ENCODE results near the gene MORF4L2. TPM values are rescaled to one million over a fixed set of nuclear protein-coding genes. Genes with fewer than 3 reads are reported as not detected.

MORF4L2 gene, protein sequence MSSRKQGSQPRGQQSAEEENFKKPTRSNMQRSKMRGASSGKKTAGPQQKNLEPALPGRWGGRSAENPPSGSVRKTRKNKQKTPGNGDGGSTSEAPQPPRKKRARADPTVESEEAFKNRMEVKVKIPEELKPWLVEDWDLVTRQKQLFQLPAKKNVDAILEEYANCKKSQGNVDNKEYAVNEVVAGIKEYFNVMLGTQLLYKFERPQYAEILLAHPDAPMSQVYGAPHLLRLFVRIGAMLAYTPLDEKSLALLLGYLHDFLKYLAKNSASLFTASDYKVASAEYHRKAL
- total RNA-seq (2014; rRNA removed; shearing (Covaris generic)), result 834 and 916 TPM in 2 replicates

DNA sequence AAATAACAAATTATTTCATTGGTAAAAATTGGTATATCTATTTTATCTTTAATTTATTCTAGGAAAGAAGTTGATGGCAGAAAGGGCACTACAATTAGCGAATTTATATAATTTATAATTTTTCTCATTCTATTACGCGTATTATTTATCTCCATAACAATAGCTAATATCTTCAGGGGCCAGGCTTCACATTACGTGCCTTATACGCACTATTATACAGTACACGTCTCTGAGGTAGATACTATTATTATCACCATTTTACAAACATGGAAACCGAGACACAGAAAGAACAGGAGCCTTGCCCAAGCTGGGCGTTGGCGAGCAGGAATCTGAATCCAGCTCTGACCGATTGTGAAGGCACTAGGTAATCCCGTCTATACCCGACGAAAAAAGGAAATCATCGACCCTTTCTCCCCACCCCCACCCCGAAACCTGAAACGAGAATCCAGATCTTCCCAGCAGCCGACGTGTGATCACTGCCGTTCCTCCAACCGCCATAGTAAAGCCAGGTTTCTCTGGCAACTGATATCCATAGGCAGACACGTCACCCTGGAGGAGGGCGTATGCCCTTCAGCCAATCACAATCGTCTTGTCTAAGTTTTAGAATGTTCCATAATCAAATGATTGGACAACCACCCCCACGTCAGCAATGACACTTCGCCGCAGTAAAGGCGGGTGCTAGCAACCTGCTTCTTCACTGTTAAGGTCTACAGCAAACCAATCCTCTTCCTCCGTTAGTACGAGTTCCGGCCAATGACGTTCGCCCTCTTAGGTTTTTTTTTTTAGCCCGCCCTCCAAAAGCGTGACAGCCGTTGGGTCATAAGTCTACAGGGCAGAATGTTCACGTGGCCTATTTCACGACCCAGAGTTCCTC lies at the start of gene MORF4L2:
TSS of gene MORF4L2 (minus strand) at position 501 of the 874 bp plus-strand sequence. CDS start 9,672 bp downstream, outside the sequence.
- DNase-seq (ENCODE audit: low read depth), result peak; percentile 95

DNA sequence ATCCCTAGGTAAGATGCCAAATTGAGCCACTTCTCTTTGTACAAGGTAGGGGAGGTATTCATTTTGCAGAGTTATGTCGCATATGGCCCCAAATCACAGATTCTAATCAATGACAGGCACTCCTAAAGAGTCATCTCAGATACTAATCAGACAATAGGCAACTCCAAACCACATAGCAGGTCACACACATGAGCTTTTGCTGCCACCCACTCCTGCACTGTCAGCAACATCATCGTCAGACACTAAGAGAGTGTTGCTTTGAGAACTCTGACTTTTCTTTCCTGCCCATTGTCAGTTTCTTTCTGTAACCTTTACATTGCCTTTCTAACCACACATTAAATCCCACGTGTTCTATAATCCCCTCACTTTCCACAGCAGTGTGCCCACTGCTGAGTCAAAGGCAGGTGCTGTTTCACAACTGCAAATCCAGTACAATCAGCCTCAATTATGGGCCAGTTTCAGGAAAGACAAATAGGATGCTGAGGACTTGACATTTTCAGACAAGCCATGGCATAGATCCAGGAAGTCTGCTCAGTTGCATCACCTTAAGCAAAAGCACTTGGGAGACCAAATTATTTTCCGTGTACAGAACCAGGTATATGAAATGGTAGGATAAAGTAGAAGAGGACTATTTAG lies 47.7 kb upstream of the MORF4L2 start:
- no peak for DNase-seq (ENCODE audit: low read depth)

DNA sequence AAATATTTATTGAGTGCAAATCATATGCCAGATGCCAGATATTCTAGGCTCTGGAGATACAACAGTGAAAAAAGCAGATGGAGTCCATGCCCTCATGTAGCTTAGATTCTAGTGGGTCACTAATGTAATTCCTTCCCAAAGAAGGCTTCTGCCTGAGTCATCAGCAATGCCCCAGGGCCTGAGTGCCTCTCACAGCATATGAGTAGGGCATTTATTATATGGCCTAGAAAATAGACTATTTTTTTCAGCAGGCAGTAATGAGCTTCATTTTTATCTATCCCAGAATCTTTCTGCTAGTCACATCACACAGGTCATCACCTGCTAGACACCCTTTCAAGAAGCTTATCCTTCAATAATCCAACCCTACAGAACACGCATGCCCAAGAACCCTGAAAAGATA lies 46.5 kb upstream of the MORF4L2 start:
- no peak for DNase-seq (ENCODE audit: low read depth)

DNA sequence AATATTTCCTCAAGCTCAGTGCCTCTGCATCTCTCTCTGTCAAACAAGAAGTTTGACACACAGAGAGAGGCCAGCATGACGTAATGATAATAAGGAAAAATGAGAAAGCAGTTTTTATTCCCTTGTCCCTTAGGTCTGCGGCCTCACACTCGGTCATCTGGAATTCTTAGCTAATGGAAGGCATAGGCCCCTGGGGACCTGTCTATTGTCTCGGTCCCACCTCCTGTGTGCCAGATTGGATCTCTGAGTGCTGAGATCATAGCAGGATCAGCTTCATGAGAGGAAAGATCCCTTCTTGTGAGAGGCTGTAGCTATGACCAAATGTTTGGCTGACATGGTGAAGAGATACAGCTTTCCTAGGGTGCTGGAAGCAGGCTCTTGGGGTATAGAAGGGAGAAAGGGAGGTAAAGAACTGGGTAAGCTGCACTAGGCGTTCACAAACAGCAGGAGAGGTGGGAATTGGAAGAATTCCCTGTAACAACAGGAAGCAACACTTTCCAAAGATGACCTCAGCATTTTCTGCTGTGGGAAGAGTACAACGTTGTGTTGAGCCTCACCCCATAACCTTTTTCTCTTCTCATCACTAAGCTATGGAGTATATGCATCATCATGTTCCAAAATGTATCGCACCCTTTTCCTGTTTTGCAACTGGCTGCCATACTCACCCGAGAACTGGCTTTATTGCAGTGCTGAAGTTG lies 44.4 kb upstream of the MORF4L2 start:
- DNase-seq (ENCODE audit: low read depth), result peak; percentile 56

DNA sequence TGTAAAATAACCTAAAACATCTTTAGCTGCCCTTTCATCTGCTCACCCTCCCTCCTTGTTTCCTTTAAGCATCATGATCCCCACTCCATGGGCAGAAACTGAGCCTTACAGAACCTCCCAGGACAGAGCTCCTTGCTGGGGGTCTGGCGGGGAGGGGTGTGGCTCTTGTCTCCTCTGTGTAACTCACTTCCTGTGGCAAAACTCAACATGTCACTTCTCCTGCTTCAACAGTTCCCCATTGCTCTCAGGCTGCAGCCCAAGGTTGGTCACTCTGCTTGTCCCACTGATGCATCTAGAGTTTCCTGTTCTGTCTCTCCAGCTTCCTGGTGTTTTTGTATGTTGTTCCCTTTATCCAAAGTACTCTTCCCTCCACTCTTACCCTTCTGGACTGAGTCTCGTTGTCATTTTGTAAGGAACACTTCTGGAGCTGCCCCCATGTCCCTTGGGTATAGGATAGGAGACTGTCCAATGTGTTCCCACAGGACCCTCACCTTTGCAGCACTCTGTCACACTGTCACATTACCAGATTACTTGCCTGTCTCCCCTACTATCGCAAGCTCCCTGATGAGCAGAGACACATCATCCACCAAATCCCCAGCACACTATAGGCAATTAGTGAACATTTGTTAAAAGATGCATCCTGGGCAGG lies 43.8 kb upstream of the MORF4L2 start:
- peak; percentile 32 for DNase-seq (ENCODE audit: low read depth)

DNA sequence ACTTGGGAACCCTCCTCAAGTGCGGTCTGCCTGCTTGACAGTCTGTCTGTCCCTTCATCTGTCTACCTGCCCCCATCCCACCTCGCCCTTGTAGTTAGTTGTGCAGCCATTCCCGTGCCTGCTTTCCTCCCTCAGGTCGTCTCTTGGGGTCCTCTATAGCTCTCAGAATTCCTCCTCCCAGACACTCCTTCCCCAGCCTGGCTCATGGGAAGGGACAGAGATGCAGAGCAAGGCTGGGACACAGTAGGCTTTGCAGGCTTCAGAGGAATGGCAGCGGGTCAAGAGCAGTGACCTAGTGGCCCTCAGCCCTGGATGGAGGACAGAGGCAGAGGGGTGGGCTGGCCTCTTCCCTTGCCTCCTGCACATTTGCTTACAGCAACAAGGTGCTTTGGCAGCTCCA lies 42.5 kb upstream of the MORF4L2 start:
- DNase-seq (ENCODE audit: low read depth), result no peak

DNA sequence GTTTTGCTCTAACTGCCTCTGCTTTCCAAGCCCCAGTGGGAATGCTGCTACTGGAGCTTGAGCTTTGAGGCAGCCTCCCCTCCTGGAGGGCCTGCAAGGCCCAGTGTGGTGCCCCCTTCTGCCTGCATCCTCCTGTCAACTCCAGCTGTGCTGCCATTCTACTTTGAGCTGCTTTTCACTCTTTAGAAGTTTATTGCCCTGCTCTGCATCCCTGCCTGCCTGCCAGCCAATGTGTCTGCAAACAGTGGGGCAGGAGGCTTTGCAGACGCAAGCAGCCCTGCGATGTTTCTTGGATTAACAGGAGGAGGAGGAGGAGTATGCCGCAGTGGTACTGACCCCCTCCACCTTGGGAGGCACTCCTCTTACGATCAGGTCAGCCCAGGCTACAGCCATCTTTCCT lies 40.6 kb upstream of the MORF4L2 start:
- no peak for DNase-seq (ENCODE audit: low read depth)

DNA sequence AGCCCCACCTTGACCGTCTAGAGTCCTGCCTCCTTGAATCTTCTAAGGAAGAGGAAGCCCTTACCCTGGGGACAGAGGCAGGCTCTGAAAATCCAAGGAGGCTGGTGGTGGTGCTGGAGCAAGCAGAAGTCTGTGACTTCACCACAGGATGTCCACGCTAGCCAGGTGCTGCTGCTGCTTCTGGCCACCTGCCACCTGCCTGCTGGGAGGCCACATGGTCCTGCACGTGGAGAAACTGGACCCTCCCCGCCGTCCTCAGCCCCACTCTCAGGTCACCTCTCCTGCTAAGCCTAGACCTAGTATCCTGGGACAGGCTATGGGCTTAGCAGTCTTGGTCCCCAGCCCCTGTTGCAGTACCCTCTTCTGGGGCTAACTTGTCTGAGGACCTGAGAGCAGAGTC lies 40.0 kb upstream of the MORF4L2 start:
- DNase-seq (ENCODE audit: low read depth), result no peak

DNA sequence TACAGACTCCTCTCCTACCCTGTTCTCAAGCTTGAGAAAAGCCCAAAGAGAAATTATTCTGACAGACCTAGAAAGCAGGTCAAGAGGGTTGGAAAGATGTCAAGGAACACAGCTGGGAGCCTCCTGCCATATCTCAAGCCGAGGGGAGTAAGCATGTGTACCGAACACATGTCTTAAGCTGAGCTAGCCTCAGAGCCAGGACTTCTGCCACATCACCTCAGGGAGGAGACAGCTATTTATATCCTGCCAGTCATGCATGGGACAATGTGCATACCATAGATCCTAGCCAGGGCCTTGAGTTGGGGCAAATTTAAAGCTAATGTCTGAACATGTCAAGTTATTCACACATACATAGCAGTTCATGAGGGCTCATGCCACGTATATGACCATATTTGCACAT lies 36.0 kb upstream of the MORF4L2 start:
- DNase-seq (ENCODE audit: low read depth), result no peak

DNA sequence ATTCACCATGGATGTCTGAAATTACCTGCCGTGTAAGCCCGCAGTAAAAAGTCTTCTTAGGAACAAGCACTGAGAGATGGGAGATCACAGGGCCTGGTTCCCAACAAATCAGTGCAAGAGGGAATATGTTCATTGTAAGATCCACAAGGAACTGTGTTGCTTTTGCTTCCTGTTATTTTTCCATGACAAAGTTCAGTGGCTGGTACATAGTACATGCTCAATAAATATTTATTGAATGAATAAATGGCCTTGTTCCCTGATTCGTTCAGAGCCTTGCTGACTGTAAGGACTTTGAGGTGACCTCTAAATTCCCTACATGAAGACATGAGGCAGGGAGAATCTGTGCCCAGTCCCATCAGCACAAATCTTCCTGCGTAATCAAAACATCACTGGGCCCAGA lies 31.6 kb upstream of the MORF4L2 start:
- DNase-seq (ENCODE audit: low read depth), result no peak

DNA sequence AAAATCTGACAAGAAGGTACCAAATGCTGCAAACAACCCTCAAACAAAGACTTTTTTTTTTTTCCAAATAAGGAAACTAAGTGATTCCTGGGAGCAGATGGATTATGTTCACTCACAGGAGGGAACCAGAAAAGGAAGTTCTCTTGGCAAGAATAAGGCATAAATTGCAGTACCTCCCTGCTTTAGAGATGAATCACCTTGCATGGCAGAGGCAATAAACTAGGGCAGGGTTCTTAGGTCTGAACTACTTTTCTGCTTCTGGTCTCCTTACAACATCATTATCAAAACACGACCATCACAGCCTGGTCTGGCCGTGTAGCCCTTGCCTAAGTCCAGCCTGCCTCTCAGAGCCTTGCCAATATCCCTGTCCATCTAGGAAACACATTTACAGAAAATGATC lies 30.5 kb upstream of the MORF4L2 start:
- DNase-seq (ENCODE audit: low read depth), result peak; percentile 59

DNA sequence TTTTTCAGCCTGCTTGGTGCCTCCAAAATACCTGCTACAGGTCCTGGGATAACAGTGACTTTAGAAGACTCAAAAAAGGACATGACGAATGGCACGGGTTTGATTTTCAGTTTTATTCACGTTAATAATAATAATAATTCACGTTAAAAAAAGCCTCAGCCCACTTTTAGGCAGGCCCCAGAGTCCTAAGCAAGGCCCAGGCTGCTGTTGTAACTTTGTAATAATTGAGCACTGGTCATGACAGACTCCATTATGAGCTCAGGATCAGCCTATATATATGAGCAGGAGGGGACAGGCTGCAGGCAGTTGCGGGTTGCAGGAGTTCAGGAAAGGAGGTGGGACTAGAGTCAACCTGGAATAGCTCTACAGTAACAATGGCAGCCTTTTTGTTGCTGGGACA lies 24.1 kb upstream of the MORF4L2 start, which contains the start of gene TMEM31:
TSS of gene TMEM31 (plus strand) at position 301 of the 400 bp plus-strand sequence. CDS start 1,350 bp downstream, outside the sequence.
- DNase-seq (ENCODE audit: low read depth), result no peak

DNA sequence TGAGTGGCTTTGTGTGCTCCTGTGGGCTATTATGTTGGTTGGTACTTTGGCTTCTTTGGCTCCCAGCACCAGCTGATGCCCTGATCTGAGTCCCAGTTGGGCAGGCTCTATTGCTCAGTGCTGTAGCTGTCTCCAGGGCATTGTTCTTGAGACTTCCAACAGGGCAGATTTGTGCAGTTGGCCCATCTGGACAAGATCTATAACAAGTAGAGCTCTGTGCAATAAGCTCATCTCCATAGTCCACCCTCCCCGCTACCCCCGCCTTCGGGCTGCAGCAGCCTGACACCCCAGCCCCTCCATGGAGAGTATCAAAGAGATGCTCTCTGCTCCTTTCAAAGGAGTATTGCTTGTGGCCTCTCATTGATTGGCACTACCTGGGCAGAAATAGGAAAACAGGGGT lies 18.4 kb upstream of the MORF4L2 start:
- DNase-seq (ENCODE audit: low read depth), result no peak

DNA sequence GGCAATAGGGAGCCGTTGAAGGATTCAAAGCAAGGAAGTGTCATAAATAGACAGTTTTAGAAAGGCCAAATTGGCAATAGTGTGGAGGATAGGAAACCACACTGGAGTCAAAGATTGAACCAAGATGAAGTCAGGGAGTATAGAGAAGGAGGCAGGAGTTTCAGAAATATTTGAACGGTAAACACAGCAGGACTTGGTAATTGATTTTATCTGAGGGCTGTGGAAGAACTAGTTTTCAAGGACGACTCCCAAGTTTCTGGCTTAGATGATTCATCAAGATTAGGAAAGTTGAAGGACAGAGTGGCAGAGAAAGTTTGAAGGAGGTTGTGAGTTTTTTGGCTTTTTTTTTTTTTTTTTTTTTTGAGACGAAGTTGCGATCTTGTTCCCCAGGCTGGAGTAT lies 12.7 kb upstream of the MORF4L2 start:
- no peak for DNase-seq (ENCODE audit: low read depth)

DNA sequence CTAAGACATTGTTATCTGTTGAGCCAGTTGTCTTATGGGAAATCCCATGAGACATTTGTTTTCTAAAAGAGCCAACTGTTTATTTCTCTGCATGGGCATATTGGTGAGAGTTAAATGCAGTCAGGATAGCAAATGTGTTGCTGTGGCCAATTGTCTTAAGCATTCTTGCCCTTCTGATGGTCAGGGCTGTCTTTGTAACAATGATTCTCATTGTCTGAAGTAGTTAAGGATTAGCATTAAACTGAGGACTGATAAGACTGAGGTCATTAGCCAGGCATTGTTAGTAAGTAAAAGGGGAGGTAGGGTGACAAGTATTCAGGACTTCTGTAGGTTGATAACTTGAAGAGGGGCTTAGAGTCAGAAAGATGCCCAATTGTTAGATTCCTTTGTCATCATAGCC lies 11.2 kb upstream of the MORF4L2 start:
- DNase-seq (ENCODE audit: low read depth), result no peak

DNA sequence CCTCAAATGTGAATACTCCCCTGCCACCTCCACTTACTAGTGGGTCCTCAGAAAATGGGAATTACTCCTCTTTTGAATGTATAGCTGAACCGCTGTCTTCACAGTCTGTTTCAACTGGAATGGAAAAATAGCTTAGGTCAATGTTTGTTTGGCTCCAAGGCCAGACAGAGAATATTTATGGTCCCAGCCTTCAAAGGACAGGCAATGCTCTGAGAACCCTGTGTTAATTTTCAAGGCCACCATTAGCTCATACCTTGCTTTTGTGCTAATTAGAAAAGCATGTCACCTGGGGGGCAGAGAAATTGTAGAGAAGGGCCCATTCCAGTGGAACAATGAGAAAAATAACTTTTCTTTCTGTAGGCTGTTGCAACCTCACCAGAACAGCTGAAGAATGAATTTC lies 4.6 kb upstream of the MORF4L2 start:
- no peak for DNase-seq (ENCODE audit: low read depth)

DNA sequence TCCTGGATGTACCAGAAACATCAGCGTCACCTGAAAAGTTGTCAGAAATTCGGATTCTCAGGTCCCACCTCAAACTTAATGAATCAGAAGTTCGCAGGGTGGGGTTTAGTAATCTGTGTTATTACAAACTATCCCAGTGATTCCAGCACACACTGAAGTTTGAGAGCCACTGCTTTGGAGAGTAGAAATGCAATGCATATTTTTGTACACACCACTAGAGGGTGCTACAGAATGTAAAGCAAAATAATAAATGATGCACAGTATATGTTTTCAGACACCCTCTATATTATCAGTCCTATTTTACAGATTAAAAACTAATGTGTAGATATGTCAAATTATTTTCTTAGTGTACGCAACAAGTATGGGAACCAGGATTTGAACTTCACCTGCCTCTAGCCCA lies 2.4 kb upstream of the MORF4L2 start:
- no peak for DNase-seq (ENCODE audit: low read depth)

DNA sequence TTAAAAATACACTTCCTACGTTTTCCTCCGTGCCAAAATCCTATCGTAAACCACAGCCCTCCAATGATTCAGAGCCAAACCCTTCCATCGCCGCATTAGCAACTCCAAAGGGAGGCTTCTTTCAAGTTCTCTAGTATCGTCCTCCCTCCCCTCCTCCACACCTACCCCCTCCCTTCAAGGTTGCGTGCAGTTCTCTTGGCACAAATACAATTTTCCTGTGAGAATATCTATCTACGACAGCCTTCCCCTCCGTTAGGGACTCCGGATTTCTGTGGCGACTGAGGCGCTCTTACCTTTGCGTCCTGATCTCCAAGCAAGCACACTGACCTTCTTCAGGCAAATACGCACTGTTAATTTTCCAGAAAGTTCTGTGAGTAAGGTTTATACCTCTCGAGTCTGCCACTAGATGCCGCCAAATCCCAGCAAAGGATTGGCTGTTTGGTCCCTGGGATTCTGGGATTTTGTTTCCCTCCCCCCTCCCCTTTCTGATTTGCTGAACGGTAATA lies 1.2 kb upstream of the MORF4L2 start:
- DNase-seq (ENCODE audit: low read depth), result peak; percentile 69

DNA sequence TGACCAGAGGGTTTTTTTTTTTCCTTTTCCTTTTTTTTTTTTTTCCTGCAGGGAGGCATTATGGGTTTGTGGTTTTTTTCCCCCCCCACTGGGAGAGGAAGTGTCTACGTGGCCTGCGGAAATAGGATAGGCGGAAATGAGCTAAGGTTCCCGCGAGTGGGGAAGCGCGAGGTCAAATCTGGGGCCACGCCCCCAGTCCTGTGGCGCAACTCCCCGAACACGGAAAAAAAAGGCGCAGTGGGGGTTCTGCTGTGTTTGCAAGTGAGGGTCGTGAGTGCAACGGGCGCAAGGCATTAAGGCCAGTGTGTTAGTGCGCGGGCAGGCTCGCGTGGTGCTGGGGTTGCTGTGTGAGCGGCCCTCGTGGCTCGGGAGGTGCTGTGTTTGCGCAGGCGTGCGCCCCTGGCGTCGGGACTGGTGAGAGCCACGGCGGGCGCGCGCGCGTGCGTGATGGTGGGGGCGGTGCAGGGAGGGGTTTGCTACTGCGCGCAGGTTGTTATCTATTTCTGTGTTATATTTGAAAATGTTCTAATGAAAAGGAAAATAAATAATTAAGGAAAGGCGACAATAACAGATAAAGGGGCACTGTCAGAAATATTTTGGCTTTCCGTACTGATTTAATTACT lies 685 bp upstream of the MORF4L2 start:
- DNase-seq (ENCODE audit: low read depth), result peak; percentile 85

DNA sequence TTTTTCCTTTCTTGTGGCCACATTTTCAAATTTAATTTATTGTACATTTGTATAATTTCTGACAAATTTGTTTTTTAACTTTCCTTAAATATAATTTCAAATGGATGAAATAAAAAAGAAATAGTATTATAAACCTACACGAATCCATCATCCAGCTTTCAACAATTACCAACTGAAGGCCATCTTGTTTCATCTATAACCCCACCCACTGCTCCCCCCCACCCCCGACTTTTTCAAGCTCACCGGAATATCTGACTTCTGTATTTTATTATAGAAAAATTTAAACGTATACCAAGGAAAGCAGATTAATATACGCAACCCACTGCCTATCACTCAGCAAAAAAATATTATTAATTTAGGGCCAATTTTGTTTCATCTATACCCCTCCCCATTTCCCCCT lies 1.1 kb downstream of the MORF4L2 start:
- DNase-seq (ENCODE audit: low read depth), result no peak

DNA sequence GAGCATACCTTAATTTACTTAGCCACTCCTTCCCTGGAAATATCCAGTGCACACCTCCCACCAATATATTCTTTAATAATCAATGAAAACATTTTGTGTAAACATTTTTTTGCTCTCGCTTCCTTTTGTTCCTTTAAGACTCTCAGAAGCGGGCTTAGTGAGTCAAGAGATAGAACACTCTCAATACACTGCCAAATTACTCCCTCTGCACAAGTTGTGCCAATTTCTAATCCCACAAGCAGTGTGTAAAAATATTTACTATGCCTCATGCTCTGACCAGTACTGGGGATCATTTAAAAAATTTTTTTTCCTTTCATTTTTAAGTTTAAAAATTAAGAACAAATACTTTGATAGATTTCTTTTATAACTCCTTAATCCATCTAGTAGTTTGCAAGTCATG lies 5.1 kb downstream of the MORF4L2 start:
- no peak for DNase-seq (ENCODE audit: low read depth)

All from Daoy (cell line).